Panc1 (cell line): ENCODE measurements around the gene CNST. TPM values are rescaled to one million over a fixed set of nuclear protein-coding genes. Genes with fewer than 3 reads are reported as not detected.

Experiments used
- ATAC-seq: fragments of 200-7000 bp; cut with Tn5 transposase; 2 replicates; pipeline ENCODE4 v1.9.1; 2020; ENCODE audit warnings: mild to moderate bottlenecking, moderate library complexity
- BruUV-seq: library from RNA; stranded (reverse); fragments of 400-500 nt; replicated peaks from 2 replicates; lab custom pipeline; 2021; lab: Mats Ljungman, UMichigan
- CTCF ChIA-PET: fragments of 300-600 bp; sonication (Branson Sonifier 250); formaldehyde crosslinking; loops from one replicate; lab custom pipeline; 2022; ENCODE audit warnings: antibody characterized with exemption; lab: Charles Lee
- POLR2A ChIA-PET: fragments of 300-600 bp; sonication (Branson Sonifier 250); formaldehyde crosslinking; loops from one replicate; lab custom pipeline; 2022; ENCODE audit warnings: antibody characterized with exemption; lab: Charles Lee
- DNase-seq: peaks from one replicate; pipeline ENCODE4 v3.0.0-alpha.2; 2010; ENCODE audit warnings: low read depth, low spot score
- H3K27ac ChIP-seq: 2 replicates; pipeline ENCODE4 v1.5.1; 2011; ENCODE audit warnings: mild to moderate bottlenecking, low read length, inconsistent platforms
- H3K27me3 ChIP-seq: fragments of 200-500 bp; sonication (Bioruptor generic); 2 replicates; pipeline ENCODE4 v1.6.0; 2014; ENCODE audit warnings: low read length, inconsistent platforms; ENCODE audit not compliant: control insufficient read depth, insufficient read depth
- H3K36me3 ChIP-seq: fragments of 200-500 bp; sonication (Bioruptor generic); 2 replicates; pipeline ENCODE4 v1.5.1; 2014; ENCODE audit warnings: inconsistent platforms, mild to moderate bottlenecking, low read length, moderate library complexity; ENCODE audit not compliant: control insufficient read depth, insufficient read depth
- H3K4me1 ChIP-seq: 2 replicates; pipeline ENCODE4 v1.5.1; 2011; ENCODE audit warnings: inconsistent platforms, mild to moderate bottlenecking, low read length, moderate library complexity; ENCODE audit not compliant: control insufficient read depth, insufficient read depth
- H3K4me3 ChIP-seq, 2 experiments: 2 replicates each; pipeline ENCODE4 v1.5.1; 2011 to 2012; ENCODE audit warnings: low read depth in 2 of 2, low read length in 2 of 2, mild to moderate bottlenecking in 2 of 2, inconsistent platforms in 1 of 2, moderate library complexity in 1 of 2
- H3K9me3 ChIP-seq: fragments of 200-500 bp; sonication (Bioruptor generic); 2 replicates; pipeline ENCODE4 v1.5.1; 2014; ENCODE audit warnings: low read depth, mild to moderate bottlenecking, inconsistent platforms, low read length, moderate library complexity; ENCODE audit not compliant: control insufficient read depth, insufficient read depth
- POLR2AphosphoS5 ChIP-seq: IDR thresholded peaks from 2 replicates; pipeline ENCODE4 v1.6.1; 2012; ENCODE audit warnings: mild to moderate bottlenecking, low read depth, low read length, moderate library complexity
- SIN3A ChIP-seq: IDR thresholded peaks from 2 replicates; pipeline ENCODE4 v1.6.1; 2012; ENCODE audit warnings: low read depth, mild to moderate bottlenecking, low read length, moderate library complexity, borderline replicate concordance; ENCODE audit not compliant: insufficient read depth
- TCF7L2 ChIP-seq: IDR thresholded peaks from 2 replicates; pipeline ENCODE4 v1.6.1; 2011; ENCODE audit warnings: mild to moderate bottlenecking, low read depth, low read length, inconsistent platforms
- in situ Hi-C: cut with HindIII; loops from 2 replicates; pipeline ENCODE4 v1.10.0; 2016; ENCODE audit warnings: low sequenced_read_pairs, low pct_unique_long_range_greater_than_20kb
- intact Hi-C: fragments of 100-400 bp; cut with micrococcal nuclease; formaldehyde crosslinking; loops from one replicate; pipeline ENCODE4 v1.10.0; 2022; ENCODE audit not compliant: unreplicated experiment
- total RNA-seq: library from RNA; stranded (reverse); gene quantifications from one replicate; pipeline ENCODE4 v1.2.1, GENCODE V29; 2021; ENCODE audit not compliant: unreplicated experiment
- TF ChIP-seq, protein P1 (sequence below): fragments of 450-650 bp; IDR thresholded peaks from 2 replicates; pipeline ENCODE4 v1.5.1; 2017; ENCODE audit warnings: mild to moderate bottlenecking
- TF ChIP-seq, protein P2 (sequence below), 2 experiments: IDR thresholded peaks; 2 replicates each; pipeline ENCODE4 v1.6.1; 2011 to 2012; ENCODE audit warnings: low read depth in 2 of 2, control low read depth in 1 of 2, low read length in 1 of 2, mild to moderate bottlenecking in 1 of 2, moderate library complexity in 1 of 2; ENCODE audit not compliant: insufficient read depth in 1 of 2

Gene CNST
- total RNA-seq, 1 experiment from 2014 or later, result 18.5 TPM

DNA sequence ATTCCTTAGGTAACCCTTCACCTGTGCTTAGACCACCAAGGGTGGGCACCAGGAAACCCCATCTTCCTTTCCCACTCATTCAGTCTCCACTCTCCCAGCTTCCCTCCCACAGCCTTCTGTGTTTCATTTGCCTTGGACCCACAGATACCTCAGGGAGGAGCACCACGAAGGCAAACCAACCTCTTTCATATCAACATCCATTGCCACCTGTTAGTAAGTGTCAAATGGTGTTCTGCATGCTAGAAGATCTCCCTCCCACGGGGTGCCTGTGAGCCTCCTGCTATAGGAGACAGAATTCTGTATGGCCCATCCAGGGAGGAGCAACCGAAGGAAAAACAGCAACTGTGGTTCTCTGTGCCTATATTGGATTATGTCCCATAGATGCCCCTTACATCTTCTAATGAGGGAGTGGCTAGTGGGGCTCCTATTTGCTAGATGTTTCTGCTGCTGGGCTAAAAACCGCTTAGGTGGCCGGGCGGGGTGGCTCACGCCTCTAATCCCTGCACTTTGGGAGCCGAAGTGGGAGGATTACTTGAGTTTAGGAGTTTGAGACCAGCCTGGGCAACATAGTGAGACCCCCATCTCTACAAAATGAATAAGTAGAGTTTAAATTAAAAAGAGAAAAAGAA, 132.3 kb downstream of the CNST start:
- intact Hi-C loops (no loop called here), in situ Hi-C loops (no loop called here)
- Histone ChIP-seq H3K9me3 (no peaks in the 10 kb centered on the region), H3K4me3 (peak overlapping the region; percentile 41 to 72), H3K27ac (peak overlapping the region; percentile 77), H3K27me3 (no peaks in the 10 kb centered on the region), H3K4me1 (no peaks in the 10 kb centered on the region), H3K36me3 (no peaks in the 10 kb centered on the region)
- ChIA-PET CTCF (no interaction called here), POLR2A (no interaction called here)
- 0 out of 2 replicates have a peak, but pooled peaks have one; percentile 21 for ATAC-seq
- DNase-seq, result no peak
- no TSS peak for BruUV-seq
- no peak for TF ChIP-seq POLR2AphosphoS5
- no peak for TF ChIP-seq SIN3A

DNA sequence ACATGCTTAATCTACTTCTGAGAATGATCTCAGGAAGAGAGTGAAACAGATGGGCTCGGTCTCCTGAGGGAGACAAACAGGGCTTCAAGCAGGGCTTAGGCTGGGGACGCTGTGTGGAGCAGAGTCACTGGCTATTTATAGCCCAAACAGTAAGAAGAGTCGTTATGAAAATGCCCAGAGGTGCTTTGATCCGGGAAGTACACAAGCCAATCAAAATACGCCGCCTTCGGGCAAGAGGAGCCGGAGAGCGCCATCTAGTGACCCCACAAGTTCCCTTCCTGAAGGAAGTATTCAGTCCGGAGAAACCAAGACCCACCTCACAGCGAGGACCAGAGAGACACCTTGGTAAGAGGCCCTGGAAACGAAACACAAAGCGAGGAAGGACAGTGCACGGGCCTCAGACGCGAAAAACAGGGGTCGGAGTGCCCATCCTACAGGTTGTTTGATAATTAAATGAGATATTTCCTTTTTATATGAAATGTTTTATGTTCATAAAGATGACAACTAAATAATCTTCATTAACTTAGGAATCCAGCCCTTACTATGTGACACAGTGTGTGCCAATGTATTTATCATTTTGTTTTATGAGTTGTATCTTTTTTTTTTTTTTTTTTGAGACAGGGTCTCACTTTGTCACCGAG, 133.0 kb downstream of the CNST start:
- CTCF ChIA-PET, result interaction anchor here (0.7 kb wide), 2 partner anchors 9 to 56 kb away, joined by 7 read pairs; no protein-coding TSS in a partner anchor
- ATAC-seq, result peak; percentile 93

More for the DNA sequence above, 133.0 kb downstream of the CNST start:
- TF ChIP-seq, protein P1, sequence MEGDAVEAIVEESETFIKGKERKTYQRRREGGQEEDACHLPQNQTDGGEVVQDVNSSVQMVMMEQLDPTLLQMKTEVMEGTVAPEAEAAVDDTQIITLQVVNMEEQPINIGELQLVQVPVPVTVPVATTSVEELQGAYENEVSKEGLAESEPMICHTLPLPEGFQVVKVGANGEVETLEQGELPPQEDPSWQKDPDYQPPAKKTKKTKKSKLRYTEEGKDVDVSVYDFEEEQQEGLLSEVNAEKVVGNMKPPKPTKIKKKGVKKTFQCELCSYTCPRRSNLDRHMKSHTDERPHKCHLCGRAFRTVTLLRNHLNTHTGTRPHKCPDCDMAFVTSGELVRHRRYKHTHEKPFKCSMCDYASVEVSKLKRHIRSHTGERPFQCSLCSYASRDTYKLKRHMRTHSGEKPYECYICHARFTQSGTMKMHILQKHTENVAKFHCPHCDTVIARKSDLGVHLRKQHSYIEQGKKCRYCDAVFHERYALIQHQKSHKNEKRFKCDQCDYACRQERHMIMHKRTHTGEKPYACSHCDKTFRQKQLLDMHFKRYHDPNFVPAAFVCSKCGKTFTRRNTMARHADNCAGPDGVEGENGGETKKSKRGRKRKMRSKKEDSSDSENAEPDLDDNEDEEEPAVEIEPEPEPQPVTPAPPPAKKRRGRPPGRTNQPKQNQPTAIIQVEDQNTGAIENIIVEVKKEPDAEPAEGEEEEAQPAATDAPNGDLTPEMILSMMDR, result peak; percentile 96
- TF ChIP-seq TCF7L2 (peak; percentile 91), SIN3A (no peak), POLR2AphosphoS5 (no peak)
- TF ChIP-seq, protein P2, sequence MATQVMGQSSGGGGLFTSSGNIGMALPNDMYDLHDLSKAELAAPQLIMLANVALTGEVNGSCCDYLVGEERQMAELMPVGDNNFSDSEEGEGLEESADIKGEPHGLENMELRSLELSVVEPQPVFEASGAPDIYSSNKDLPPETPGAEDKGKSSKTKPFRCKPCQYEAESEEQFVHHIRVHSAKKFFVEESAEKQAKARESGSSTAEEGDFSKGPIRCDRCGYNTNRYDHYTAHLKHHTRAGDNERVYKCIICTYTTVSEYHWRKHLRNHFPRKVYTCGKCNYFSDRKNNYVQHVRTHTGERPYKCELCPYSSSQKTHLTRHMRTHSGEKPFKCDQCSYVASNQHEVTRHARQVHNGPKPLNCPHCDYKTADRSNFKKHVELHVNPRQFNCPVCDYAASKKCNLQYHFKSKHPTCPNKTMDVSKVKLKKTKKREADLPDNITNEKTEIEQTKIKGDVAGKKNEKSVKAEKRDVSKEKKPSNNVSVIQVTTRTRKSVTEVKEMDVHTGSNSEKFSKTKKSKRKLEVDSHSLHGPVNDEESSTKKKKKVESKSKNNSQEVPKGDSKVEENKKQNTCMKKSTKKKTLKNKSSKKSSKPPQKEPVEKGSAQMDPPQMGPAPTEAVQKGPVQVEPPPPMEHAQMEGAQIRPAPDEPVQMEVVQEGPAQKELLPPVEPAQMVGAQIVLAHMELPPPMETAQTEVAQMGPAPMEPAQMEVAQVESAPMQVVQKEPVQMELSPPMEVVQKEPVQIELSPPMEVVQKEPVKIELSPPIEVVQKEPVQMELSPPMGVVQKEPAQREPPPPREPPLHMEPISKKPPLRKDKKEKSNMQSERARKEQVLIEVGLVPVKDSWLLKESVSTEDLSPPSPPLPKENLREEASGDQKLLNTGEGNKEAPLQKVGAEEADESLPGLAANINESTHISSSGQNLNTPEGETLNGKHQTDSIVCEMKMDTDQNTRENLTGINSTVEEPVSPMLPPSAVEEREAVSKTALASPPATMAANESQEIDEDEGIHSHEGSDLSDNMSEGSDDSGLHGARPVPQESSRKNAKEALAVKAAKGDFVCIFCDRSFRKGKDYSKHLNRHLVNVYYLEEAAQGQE (IDR thresholded peaks at IDR 0.05; ENCODE audit: insufficient read depth in 1 of 2, low read depth in 2 of 2, low read length in 1 of 2), result no peak
- POLR2A ChIA-PET, result no interaction called here
- intact Hi-C loops (no loop called here), in situ Hi-C loops (no loop called here)
- no TSS peak for BruUV-seq
- H3K9me3 ChIP-seq, result no peaks in the 10 kb centered on the region
- H3K4me3 ChIP-seq, result peak overlapping the region; percentile 41 to 72
- no peaks in the 10 kb centered on the region for H3K4me1 ChIP-seq
- H3K27me3 ChIP-seq, result no peaks in the 10 kb centered on the region
- DNase-seq, result peak; percentile 80
- H3K27ac ChIP-seq, result peak overlapping the region; percentile 77
- no peaks in the 10 kb centered on the region for H3K36me3 ChIP-seq
